H1 (cell line): ENCODE results near the gene SNCAIP. TPM values are rescaled to one million over a fixed set of nuclear protein-coding genes. Genes with fewer than 3 reads are reported as not detected.

Experiments
- CTCF ChIA-PET: fragments of 300-600 bp; sonication (Branson Sonifier 250); formaldehyde crosslinking; loops from one replicate; lab custom pipeline; 2021; ENCODE audit not compliant: partially characterized antibody; lab: Charles Lee
- POLR2A ChIA-PET: fragments of 300-600 bp; sonication (Branson Sonifier 250); formaldehyde crosslinking; loops from one replicate; lab custom pipeline; 2021; ENCODE audit warnings: inconsistent platforms; ENCODE audit not compliant: partially characterized antibody; lab: Charles Lee
- DNase-seq, 2 experiments: peaks; one replicate each; pipeline versions ENCODE4 v3.0.0 to v3.0.0-alpha.2; 2010 to 2022; ENCODE audit warnings: low spot score in 2 of 2, low read depth in 1 of 2, mixed read lengths in 1 of 2
- FAIRE-seq: peaks from 2 replicates; lab custom pipeline; 2011; peaks lifted over from hg19 to GRCh38; lab: Jason Lieb, UNC
- H2AFZ ChIP-seq: 2 replicates; pipeline ENCODE4 v1.8.1; 2012; ENCODE audit warnings: low read length, inconsistent platforms
- H2AK5ac ChIP-seq: 2 replicates; pipeline ENCODE4 v1.6.1; 2013; ENCODE audit warnings: low read depth, low read length
- H2BK120ac ChIP-seq: replicated peaks from 2 replicates; pipeline ENCODE3; 2013; ENCODE audit warnings: low read depth, low read length, inconsistent platforms
- H2BK12ac ChIP-seq: 2 replicates; pipeline ENCODE4 v1.6.1; 2013; ENCODE audit warnings: low read depth, low read length
- H2BK15ac ChIP-seq: 2 replicates; pipeline ENCODE4 v1.6.1; 2013; ENCODE audit warnings: low read length
- H2BK20ac ChIP-seq: 2 replicates; pipeline ENCODE4 v1.6.1; 2013; ENCODE audit warnings: low read length
- H2BK5ac ChIP-seq: 2 replicates; pipeline ENCODE4 v1.6.1; 2013; ENCODE audit warnings: low read depth, low read length
- H3K14ac ChIP-seq: 2 replicates; pipeline ENCODE4 v1.6.1; 2013; ENCODE audit warnings: inconsistent platforms; ENCODE audit not compliant: insufficient read length
- H3K18ac ChIP-seq: 2 replicates; pipeline ENCODE4 v1.6.1; 2013; ENCODE audit warnings: low read length; ENCODE audit errors: extremely low read depth
- H3K23ac ChIP-seq: 2 replicates; pipeline ENCODE4 v1.6.1; 2013; ENCODE audit warnings: inconsistent platforms; ENCODE audit not compliant: insufficient read length
- H3K23me2 ChIP-seq: 2 replicates; pipeline ENCODE4 v1.6.1; 2013; ENCODE audit warnings: low read depth, low read length
- H3K27ac ChIP-seq: 2 replicates; pipeline ENCODE4 v1.6.1; 2011; ENCODE audit warnings: low read depth, low read length, inconsistent platforms
- H3K27me3 ChIP-seq, 4 experiments: replicated peaks in 1 of 4; 1 replicate in 1 of 4; 2 replicates in 3 of 4; pipeline versions ENCODE4 v1.6.1 to v1.8.1; 2011 to 2013; ENCODE audit warnings: low read length in 3 of 4, mild to moderate bottlenecking in 3 of 4, inconsistent platforms in 2 of 4, mixed read lengths in 2 of 4, moderate library complexity in 1 of 4; ENCODE audit not compliant: control insufficient read depth in 3 of 4, insufficient read depth in 3 of 4; ENCODE audit errors: extremely low read depth in 1 of 4
- H3K36me3 ChIP-seq, 4 experiments: 2 replicates each; pipeline versions ENCODE4 v1.6.1 to v1.8.1; 2011 to 2013; ENCODE audit warnings: mild to moderate bottlenecking in 4 of 4, low read length in 3 of 4, moderate library complexity in 2 of 4, control low read depth in 1 of 4, inconsistent platforms in 1 of 4; ENCODE audit not compliant: insufficient read depth in 4 of 4, control insufficient read depth in 2 of 4
- H3K4ac ChIP-seq: replicated peaks from 2 replicates; pipeline ENCODE3; 2013; ENCODE audit warnings: low read length, low read depth, mixed read lengths, inconsistent platforms; ENCODE audit not compliant: insufficient read length
- H3K4me1 ChIP-seq, 4 experiments: replicated peaks in 1 of 4; 1 replicate in 1 of 4; 2 replicates in 3 of 4; pipeline versions ENCODE4 v1.6.1 to v1.8.1; 2011 to 2013; ENCODE audit warnings: low read length in 3 of 4, inconsistent platforms in 2 of 4, mixed read lengths in 1 of 4; ENCODE audit not compliant: insufficient read depth in 4 of 4, control insufficient read depth in 3 of 4
- H3K4me2 ChIP-seq, 2 experiments: 2 replicates each; pipeline versions ENCODE4 v1.6.1 to v1.8.1; 2011 to 2013; ENCODE audit warnings: low read depth in 2 of 2, low read length in 2 of 2, control low read depth in 1 of 2, inconsistent platforms in 1 of 2, mild to moderate bottlenecking in 1 of 2; ENCODE audit not compliant: insufficient read depth in 1 of 2
- H3K4me3 ChIP-seq, 4 experiments: fragments of 200-600, 300-600 bp in 1 of 4; sonication (generic), shearing (Covaris generic), sonication (Bioruptor Twin) in 1 of 4; 2 replicates each; pipeline versions ENCODE4 v1.5.1 to v1.8.1; 2011 to 2016; ENCODE audit warnings: low read length in 4 of 4, low read depth in 3 of 4, control low read depth in 2 of 4, inconsistent platforms in 2 of 4, mild to moderate bottlenecking in 2 of 4, mixed read lengths in 1 of 4, moderate library complexity in 1 of 4; ENCODE audit not compliant: insufficient read depth in 2 of 4; ENCODE audit errors: extremely low read depth in 1 of 4
- H3K56ac ChIP-seq: replicated peaks from 2 replicates; pipeline ENCODE3; 2013; ENCODE audit warnings: low read depth, mild to moderate bottlenecking, mixed read lengths, low read length, inconsistent platforms; ENCODE audit not compliant: insufficient read length
- H3K79me1 ChIP-seq: 2 replicates; pipeline ENCODE4 v1.6.1; 2013; ENCODE audit warnings: low read depth, low read length, control low read depth
- H3K79me2 ChIP-seq, 2 experiments: 2 replicates each; pipeline versions ENCODE4 v1.6.1 to v1.8.1; 2012 to 2013; ENCODE audit warnings: low read length in 2 of 2, mild to moderate bottlenecking in 2 of 2, inconsistent platforms in 1 of 2; ENCODE audit not compliant: insufficient read depth in 2 of 2, control insufficient read depth in 1 of 2
- H3K9ac ChIP-seq, 4 experiments: replicated peaks in 1 of 4; 1 replicate in 1 of 4; 2 replicates in 3 of 4; pipeline versions ENCODE4 v1.6.1 to v1.8.1; 2011 to 2013; ENCODE audit warnings: low read depth in 3 of 4, low read length in 3 of 4, control low read depth in 2 of 4, mild to moderate bottlenecking in 2 of 4, moderate library complexity in 2 of 4, inconsistent platforms in 1 of 4; ENCODE audit errors: extremely low read depth in 1 of 4
- H3K9me3 ChIP-seq, 2 experiments: 2 replicates each; pipeline versions ENCODE4 v1.6.1 to v1.8.1; 2012 to 2013; ENCODE audit warnings: mild to moderate bottlenecking in 2 of 2, moderate library complexity in 2 of 2, control low read depth in 1 of 2, inconsistent platforms in 1 of 2, low read depth in 1 of 2, low read length in 1 of 2, mixed read lengths in 1 of 2; ENCODE audit not compliant: insufficient read depth in 2 of 2
- H4K20me1 ChIP-seq, 2 experiments: replicated peaks in 1 of 2; 2 replicates each; pipeline versions ENCODE3 to v1.8.1; 2011 to 2013; ENCODE audit warnings: inconsistent platforms in 2 of 2, low read length in 2 of 2, mild to moderate bottlenecking in 1 of 2; ENCODE audit not compliant: insufficient read depth in 2 of 2, control insufficient read depth in 1 of 2
- H4K5ac ChIP-seq: 2 replicates; pipeline ENCODE4 v1.6.1; 2013; ENCODE audit warnings: low read length, low read depth, mixed read lengths, inconsistent platforms; ENCODE audit not compliant: insufficient read length
- H4K8ac ChIP-seq: 2 replicates; pipeline ENCODE4 v1.8.0; 2013; ENCODE audit warnings: mild to moderate bottlenecking, moderate library complexity, low read length, inconsistent platforms; ENCODE audit not compliant: insufficient read depth; ENCODE audit errors: extremely low read depth
- H4K91ac ChIP-seq: replicated peaks from 2 replicates; pipeline ENCODE3; 2013; ENCODE audit warnings: low read length, mixed read lengths, inconsistent platforms; ENCODE audit not compliant: insufficient read length
- CHD2 ChIP-seq: IDR thresholded peaks from 2 replicates; pipeline ENCODE4 v1.6.1; 2012; ENCODE audit warnings: low read length, improper control_type of control experiment
- NANOG ChIP-seq: IDR thresholded peaks from 2 replicates; pipeline ENCODE4 v1.6.1; 2011; ENCODE audit warnings: low read length, low read depth, mild to moderate bottlenecking, inconsistent platforms; ENCODE audit not compliant: insufficient read depth, poor library complexity, severe bottlenecking
- PHF8 ChIP-seq: fragments of 200-600 bp; sonication (generic); conservative IDR thresholded peaks from 2 replicates; pipeline ENCODE4 v1.7.1; 2012; ENCODE audit warnings: low read depth, mild to moderate bottlenecking, inconsistent platforms, low read length, moderate library complexity
- SAP30 ChIP-seq: fragments of 300-600 bp; sonication (generic); IDR thresholded peaks from 2 replicates; pipeline ENCODE4 v1.7.1; 2012; ENCODE audit warnings: low read length, moderate library complexity, mild to moderate bottlenecking, inconsistent platforms; ENCODE audit not compliant: insufficient read depth, insufficient replicate concordance
- polyA plus RNA-seq, 7 experiments: library from polyadenylated mRNA; depleted of rRNA in 3 of 7; stranded (reverse) in 5 of 7; unstranded in 2 of 7; fragments of >200 nt in 5 of 7; fragments of 200-250 nt in 2 of 7; gene quantifications; 1 replicate in 5 of 7; 2 replicates in 1 of 7; 4 replicates in 1 of 7; pipeline versions ENCODE4 v1.2.1 to v1.2.3, GENCODE V29; 2011 to 2013; ENCODE audit warnings: missing spikeins in 2 of 7, mixed read lengths in 2 of 7
- total RNA-seq: library from RNA; stranded (reverse); fragmentation: NEBNext Ultra II Directional; extraction: Animal tissue kit (Norgen Biotek cat#: 25700); gene quantifications from 2 replicates; pipeline ENCODE4 v1.2.1, GENCODE V29; 2021

Gene SNCAIP
- total and polyA plus RNA-seq, 2 of the 8 experiments (the other 6 are each of a cell fraction or from before 2014, with no cell fraction given): 3.9 to 9.0 TPM

DNA sequence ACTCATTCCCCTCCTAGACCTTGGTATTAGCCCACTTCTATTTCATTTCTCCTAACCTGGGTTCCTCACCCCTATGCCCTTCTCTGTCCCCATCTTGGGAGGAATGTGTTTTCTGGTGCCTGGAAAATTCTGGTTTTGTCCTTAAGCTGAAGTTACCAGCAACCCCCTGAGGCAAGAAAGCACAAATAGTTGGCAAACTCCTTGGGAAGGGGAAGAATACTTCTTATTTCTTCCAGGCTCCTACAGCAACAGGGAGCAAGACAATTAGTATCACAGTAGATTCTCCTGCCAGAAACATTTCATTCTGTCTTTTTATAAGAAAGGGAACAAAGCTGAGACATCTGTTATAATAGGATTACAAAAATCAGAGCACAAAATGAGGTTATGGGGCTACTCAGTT is 142.5 kb downstream of the SNCAIP start:
- no peak overlapping the region for H2AK5ac ChIP-seq
- no peak overlapping the region for H3K4me2 ChIP-seq
- H3K4me3 ChIP-seq: no peak overlapping the region
- H3K36me3 ChIP-seq: no peaks in the 10 kb centered on the region
- no peak overlapping the region for H4K5ac ChIP-seq
- no peaks in the 10 kb centered on the region for H3K23me2 ChIP-seq
- FAIRE-seq (no peak), DNase-seq (no peak)
- no peak overlapping the region for H2BK5ac ChIP-seq
- no peak overlapping the region for H3K14ac ChIP-seq
- no peak overlapping the region for H3K56ac ChIP-seq
- H4K91ac ChIP-seq: no peak overlapping the region
- H4K8ac ChIP-seq: no peak overlapping the region
- no peaks in the 10 kb centered on the region for H4K20me1 ChIP-seq
- H2BK120ac ChIP-seq: no peak overlapping the region
- H2AFZ ChIP-seq: no peak overlapping the region
- H2BK15ac ChIP-seq: no peak overlapping the region
- no peak overlapping the region for H3K27ac ChIP-seq
- H3K9me3 ChIP-seq: no peaks in the 10 kb centered on the region
- no peak overlapping the region for H2BK20ac ChIP-seq
- CTCF ChIA-PET: interaction anchor here (0.8 to 1.2 kb wide), 5 partner anchors 9 to 259 kb away, joined by 3 to 4 read pairs (median 3); no protein-coding TSS in a partner anchor
- H3K27me3 ChIP-seq: no peaks in the 10 kb centered on the region
- H2BK12ac ChIP-seq: no peak overlapping the region
- H3K79me1 ChIP-seq: no peaks in the 10 kb centered on the region
- no peak overlapping the region for H3K9ac ChIP-seq
- no peak overlapping the region for H3K18ac ChIP-seq
- no peak overlapping the region for H3K23ac ChIP-seq
- no peaks in the 10 kb centered on the region for H3K79me2 ChIP-seq
- POLR2A ChIA-PET: no interaction called here
- H3K4ac ChIP-seq: no peak overlapping the region
- no peaks in the 10 kb centered on the region for H3K4me1 ChIP-seq
- TF ChIP-seq SAP30 (no peak), PHF8 (no peak), NANOG (no peak), CHD2 (no peak)
